DND-41 (cell line): ENCODE measurements around the gene HOXB13.

Experiments used
- ATAC-seq: fragments of 200-7000 bp; cut with Tn5 transposase; 3 replicates; pipeline ENCODE4 v1.9.1; 2021; ENCODE audit warnings: low read depth; ENCODE audit not compliant: insufficient read depth
- DNase-seq: peaks from one replicate; pipeline ENCODE4 v3.0.0-alpha.2; 2020
- H2AFZ ChIP-seq: 2 replicates; pipeline ENCODE4 v1.6.0; 2012; ENCODE audit warnings: low read depth, low read length
- H3K27ac ChIP-seq: 2 replicates; pipeline ENCODE4 v1.5.1; 2012; ENCODE audit warnings: low read length, inconsistent platforms
- H3K27me3 ChIP-seq: fragments of 200-600 bp; sonication (generic); 2 replicates; pipeline ENCODE4 v1.6.0; 2012; ENCODE audit warnings: low read length, mild to moderate bottlenecking, inconsistent platforms; ENCODE audit not compliant: insufficient read depth, poor library complexity
- H3K36me3 ChIP-seq: 2 replicates; pipeline ENCODE4 v1.5.1; 2012; ENCODE audit warnings: low read length, inconsistent platforms; ENCODE audit not compliant: insufficient read depth
- H3K4me1 ChIP-seq: 2 replicates; pipeline ENCODE4 v1.5.1; 2012; ENCODE audit warnings: mild to moderate bottlenecking, low read length; ENCODE audit not compliant: insufficient read depth
- H3K4me2 ChIP-seq: 2 replicates; pipeline ENCODE4 v1.6.0; 2012; ENCODE audit warnings: mild to moderate bottlenecking, moderate library complexity, low read length, inconsistent platforms; ENCODE audit not compliant: insufficient read depth
- H3K4me3 ChIP-seq, 2 experiments: fragments of 200-600 bp in 1 of 2; shearing (Covaris generic) in 1 of 2; 2 replicates each; pipeline ENCODE4 v1.5.1; 2012 to 2016; ENCODE audit warnings: inconsistent platforms in 2 of 2, low read length in 2 of 2, mild to moderate bottlenecking in 2 of 2, low read depth in 1 of 2, moderate library complexity in 1 of 2
- H3K79me2 ChIP-seq: 2 replicates; pipeline ENCODE4 v1.6.0; 2012; ENCODE audit warnings: low read length, inconsistent platforms; ENCODE audit not compliant: insufficient read depth
- H3K9ac ChIP-seq: 2 replicates; pipeline ENCODE4 v1.6.0; 2012; ENCODE audit warnings: low read depth, mild to moderate bottlenecking, inconsistent platforms, low read length, moderate library complexity
- H3K9me3 ChIP-seq: 2 replicates; pipeline ENCODE4 v1.5.1; 2012; ENCODE audit warnings: low read length, moderate library complexity, mild to moderate bottlenecking, inconsistent platforms; ENCODE audit not compliant: insufficient read depth, severe bottlenecking
- H4K20me1 ChIP-seq: 2 replicates; pipeline ENCODE4 v1.6.0; 2012; ENCODE audit warnings: low read length; ENCODE audit not compliant: insufficient read depth
- CTCF ChIP-seq: IDR thresholded peaks from 2 replicates; pipeline ENCODE4 v1.5.1; 2012; ENCODE audit warnings: borderline replicate concordance, low read length, moderate library complexity, mild to moderate bottlenecking; ENCODE audit not compliant: poor library complexity, severe bottlenecking; ENCODE audit errors: extremely low read depth
- EZH2 ChIP-seq: IDR thresholded peaks from 3 replicates; pipeline ENCODE4 v1.6.1; 2012; ENCODE audit warnings: borderline replicate concordance, low read depth, mild to moderate bottlenecking, moderate library complexity, low read length, inconsistent platforms; ENCODE audit not compliant: severe bottlenecking

The HOXB13 gene

GRCh38 chr17:48722201-48722907 is 6.2 kb downstream of the HOXB13 start, which contains the start of gene PRAC1:
PRAC1 (minus strand) TSS chr17:48722518; CDS start chr17:48722392, 126 bp downstream.
- no peaks in the 10 kb centered on the region for H3K79me2 ChIP-seq
- H3K27me3 ChIP-seq, result peaks cover 16% of the 10 kb centered on the region
- H3K36me3 ChIP-seq, result no peaks in the 10 kb centered on the region
- H3K27ac ChIP-seq, result no peak within 1 kb of the TSS
- no peak for TF ChIP-seq EZH2
- TF ChIP-seq CTCF, result no peak
- ATAC-seq, result no peak
- H3K4me1 ChIP-seq, result no peaks in the 10 kb centered on the region
- H3K9me3 ChIP-seq, result no peaks in the 10 kb centered on the region
- H3K4me2 ChIP-seq, result no peak within 1 kb of the TSS
- H2AFZ ChIP-seq, result no peak within 1 kb of the TSS
- H4K20me1 ChIP-seq, result no peaks in the 10 kb centered on the region
- no peak within 1 kb of the TSS for H3K9ac ChIP-seq
- no peak for DNase-seq
- no peak within 1 kb of the TSS for H3K4me3 ChIP-seq

DNA sequence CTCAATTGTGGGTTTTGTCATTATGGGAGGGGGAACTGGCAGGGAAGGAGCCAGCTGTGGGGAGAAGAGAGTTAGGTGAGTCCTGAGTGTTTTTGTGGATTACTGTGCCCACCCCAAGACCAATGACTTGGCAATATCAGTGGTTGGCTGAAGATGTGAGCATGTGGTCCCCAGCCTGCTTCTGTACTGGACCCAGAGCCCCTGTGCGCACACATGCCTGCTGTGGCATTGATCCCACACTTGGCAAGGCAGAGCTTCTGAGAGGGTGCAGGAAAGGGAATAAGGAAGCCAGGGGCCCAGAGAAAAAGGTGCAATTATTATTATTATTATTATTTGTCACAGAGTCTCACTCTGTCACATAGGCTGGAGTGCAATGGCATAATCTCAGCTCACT is 7.5 kb downstream of the HOXB13 start:
- no peak for DNase-seq
- Histone ChIP-seq H3K4me3 (no peak overlapping the region), H3K79me2 (no peaks in the 10 kb centered on the region), H4K20me1 (no peaks in the 10 kb centered on the region), H3K9me3 (no peaks in the 10 kb centered on the region), H3K4me1 (no peaks in the 10 kb centered on the region), H3K27me3 (peaks cover 12% of the 10 kb centered on the region), H3K9ac (no peak overlapping the region), H2AFZ (no peak overlapping the region), H3K27ac (no peak overlapping the region), H3K4me2 (no peak overlapping the region), H3K36me3 (no peaks in the 10 kb centered on the region)
- TF ChIP-seq CTCF (no peak), EZH2 (no peak)
- no peak for ATAC-seq

- no peak for DNase-seq
- no peak overlapping the region for H3K4me3 ChIP-seq
- no peak overlapping the region for H3K9ac ChIP-seq
- ATAC-seq, result no peak
- H4K20me1 ChIP-seq, result no peaks in the 10 kb centered on the region
- H3K9me3 ChIP-seq, result no peaks in the 10 kb centered on the region
- no peak for TF ChIP-seq CTCF
- no peak for TF ChIP-seq EZH2
- H2AFZ ChIP-seq, result no peak overlapping the region
- no peak overlapping the region for H3K27ac ChIP-seq
- H3K79me2 ChIP-seq, result no peaks in the 10 kb centered on the region
- peaks cover 9% of the 10 kb centered on the region for H3K27me3 ChIP-seq
- no peak overlapping the region for H3K4me2 ChIP-seq
- H3K36me3 ChIP-seq, result no peaks in the 10 kb centered on the region
- no peaks in the 10 kb centered on the region for H3K4me1 ChIP-seq
These were observed 8.1 kb downstream of the HOXB13 start for GRCh38 chr17:48720266-48721008.
